Measurements from ENCODE around the gene CACNG3. TPM values are rescaled to one million over a fixed set of nuclear protein-coding genes. Genes with fewer than 3 reads are reported as not detected.

CACNG3 gene
- total RNA-seq, 4 donors from 2014 or later, result not detected

- no peak for DNase-seq (ENCODE audit: low spot score)
- ATAC-seq (ENCODE audit: low FRiP score), result no peak
- no peak for TF ChIP-seq CTCF (IDR thresholded peaks at IDR 0.05)
These were observed 122.9 kb downstream of the CACNG3 start for GRCh38 chr16:24378999-24379398.

GRCh38 chr16:24381470-24382118 is 125.5 kb downstream of the CACNG3 start:
- no peak for TF ChIP-seq CTCF (IDR thresholded peaks at IDR 0.05)

GRCh38 chr16:24382762-24383407 is 126.8 kb downstream of the CACNG3 start:
- DNase-seq (ENCODE audit: low spot score) (no peak), ATAC-seq (ENCODE audit: low FRiP score) (no peak)
- TF ChIP-seq CTCF (IDR thresholded peaks at IDR 0.05), result no peak

More at GRCh38 chr16:24381470-24382118, 125.5 kb downstream of the CACNG3 start:
- ATAC-seq (ENCODE audit: low FRiP score) (no peak), DNase-seq (ENCODE audit: low spot score) (no peak)

- DNase-seq (ENCODE audit: low spot score) (no peak), ATAC-seq (ENCODE audit: low FRiP score) (no peak)
- TF ChIP-seq CTCF (IDR thresholded peaks at IDR 0.05), result no peak
These were observed 138.2 kb downstream of the CACNG3 start for GRCh38 chr16:24394341-24394740.

- no peak for TF ChIP-seq CTCF (IDR thresholded peaks at IDR 0.05)
- DNase-seq (ENCODE audit: low spot score), result no peak
- ATAC-seq (ENCODE audit: low FRiP score), result no peak
These were observed 140.5 kb downstream of the CACNG3 start for GRCh38 chr16:24396350-24397271.

GRCh38 chr16:24409045-24409444 is 152.9 kb downstream of the CACNG3 start:
- ATAC-seq (ENCODE audit: low FRiP score) (no peak), DNase-seq (ENCODE audit: low spot score) (no peak)
- TF ChIP-seq CTCF (IDR thresholded peaks at IDR 0.05), result no peak

Small RNA genes within 50 kb of the gene (small RNA-seq; reads per million reads assigned to genes)
- not detected for gene RF00408
- gene RNU7-24P, result not detected

Data from omental fat pad (tissue), 4 donors.